NT2/D1 (cell line): ENCODE data around the gene SPRR2F.
"Not testable (repeated sequence)": the region's sequence is repeated elsewhere in the genome, so short reads cannot be mapped to it uniquely, and the experiment has no call there.

ENCODE experiments used
- SUZ12 ChIP-seq: IDR thresholded peaks from 2 replicates; pipeline ENCODE4 v1.6.1; 2011; ENCODE audit not compliant: insufficient read length, insufficient read depth; ENCODE audit errors: extremely low read depth
- YY1 ChIP-seq: IDR thresholded peaks from 2 replicates; pipeline ENCODE4 v1.6.1; 2011; ENCODE audit not compliant: insufficient read length, insufficient read depth
- ZNF274 ChIP-seq: IDR thresholded peaks from 2 replicates; pipeline ENCODE4 v1.6.1; 2011; ENCODE audit warnings: mild to moderate bottlenecking, low read depth, low read length

- TF ChIP-seq YY1, ZNF274, SUZ12: not testable (repeated sequence)
Observed at GRCh38 chr1:153115264-153115663, 1.9 kb upstream of the SPRR2F start.
